WTC11 (cell line): ENCODE measurements around the gene PRMT6. TPM values are rescaled to one million over a fixed set of nuclear protein-coding genes. Genes with fewer than 3 reads are reported as not detected.
"Not testable (repeated sequence)": the region's sequence is repeated elsewhere in the genome, so short reads cannot be mapped to it uniquely, and the experiment has no call there.

Source experiments
- ATAC-seq: fragments of 200-7000 bp; cut with Tn5 transposase; 2 replicates; pipeline ENCODE4 v1.10.0; 2021; ENCODE audit warnings: mild to moderate bottlenecking, moderate library complexity
- CTCF ChIA-PET: fragments of 300-600 bp; sonication (Branson Sonifier 250); formaldehyde crosslinking; loops from one replicate; lab custom pipeline; 2021; ENCODE audit warnings: antibody characterized with exemption; lab: Charles Lee
- POLR2A ChIA-PET: fragments of 350-600 bp; sonication (Branson Sonifier 250); formaldehyde crosslinking; loops from one replicate; lab custom pipeline; 2021; ENCODE audit warnings: antibody characterized with exemption; lab: Charles Lee
- DNase-seq: peaks from one replicate; pipeline ENCODE4 v3.0.0; 2021; ENCODE audit warnings: low spot score
- H3K27ac Mint-ChIP-seq: 2 replicates; pipeline ENCODE4 v1.8.0; 2021; ENCODE audit warnings: mixed read lengths
- H3K27me3 Mint-ChIP-seq: 2 replicates; pipeline ENCODE4 v1.8.0; 2021; ENCODE audit warnings: low read depth, mild to moderate bottlenecking, moderate library complexity, mixed read lengths
- H3K36me3 Mint-ChIP-seq: 2 replicates; pipeline ENCODE4 v1.8.0; 2021; ENCODE audit warnings: mixed read lengths
- H3K4me1 Mint-ChIP-seq: 2 replicates; pipeline ENCODE4 v1.8.0; 2022; ENCODE audit warnings: mixed read lengths
- H3K4me3 Mint-ChIP-seq: 2 replicates; pipeline ENCODE4 v1.8.0; 2021; ENCODE audit warnings: mild to moderate bottlenecking, moderate library complexity, mixed read lengths
- H3K9me3 Mint-ChIP-seq: 2 replicates; pipeline ENCODE4 v1.8.0; 2021; ENCODE audit warnings: mixed read lengths
- AR ChIP-seq: fragments of 250-450 bp; sonication (Bioruptor Pico); IDR thresholded peaks from 2 replicates; pipeline ENCODE4 v1.9.0; 2021; ENCODE audit warnings: mild to moderate bottlenecking
- CREB1 ChIP-seq: sonication (generic); formaldehyde crosslinking; IDR thresholded peaks from 2 replicates; pipeline ENCODE4 v1.8.0; 2023; ENCODE audit warnings: mild to moderate bottlenecking, missing genetic modification reagents
- E2F5 ChIP-seq: sonication (generic); formaldehyde crosslinking; IDR thresholded peaks from 2 replicates; pipeline ENCODE4 v1.8.1; 2022; ENCODE audit warnings: mild to moderate bottlenecking, moderate library complexity, missing genetic modification reagents
- ELF4 ChIP-seq: sonication (generic); formaldehyde crosslinking; IDR thresholded peaks from 2 replicates; pipeline ENCODE4 v1.8.1; 2022; ENCODE audit warnings: low read depth, mild to moderate bottlenecking, moderate library complexity, missing genetic modification reagents
- HMGA2 ChIP-seq: fragments of 250-450 bp; sonication (Bioruptor Pico); IDR thresholded peaks from 2 replicates; pipeline ENCODE4 v1.4.0; 2021; ENCODE audit warnings: mild to moderate bottlenecking, moderate library complexity
- HMGXB4 ChIP-seq: sonication (generic); formaldehyde crosslinking; IDR thresholded peaks from 2 replicates; pipeline ENCODE4 v1.8.1; 2023; ENCODE audit warnings: mild to moderate bottlenecking, moderate library complexity, missing genetic modification reagents
- IRF2 ChIP-seq: sonication (generic); formaldehyde crosslinking; IDR thresholded peaks from 2 replicates; pipeline ENCODE4 v1.8.0; 2022; ENCODE audit warnings: low read depth, missing genetic modification reagents, borderline replicate concordance
- KAT7 ChIP-seq: sonication (generic); formaldehyde crosslinking; IDR thresholded peaks from 2 replicates; pipeline ENCODE4 v1.8.1; 2023; ENCODE audit warnings: missing genetic modification reagents, mild to moderate bottlenecking, borderline replicate concordance
- OVOL2 ChIP-seq: fragments of 250-450 bp; sonication (Bioruptor Pico); IDR thresholded peaks from 2 replicates; pipeline ENCODE4 v1.9.0; 2021; ENCODE audit warnings: mild to moderate bottlenecking, borderline replicate concordance
- PRDM15 ChIP-seq: sonication (generic); formaldehyde crosslinking; IDR thresholded peaks from 2 replicates; pipeline ENCODE4 v1.8.0; 2022; ENCODE audit warnings: missing genetic modification reagents
- RELA ChIP-seq: sonication (generic); formaldehyde crosslinking; IDR thresholded peaks from 2 replicates; pipeline ENCODE4 v1.8.1; 2022; ENCODE audit warnings: missing genetic modification reagents, mild to moderate bottlenecking, borderline replicate concordance
- SMAD4 ChIP-seq: sonication (generic); formaldehyde crosslinking; IDR thresholded peaks from 2 replicates; pipeline ENCODE4 v1.8.0; 2022; ENCODE audit warnings: mild to moderate bottlenecking, missing genetic modification reagents
- SOX15 ChIP-seq: fragments of 250-450 bp; sonication (Bioruptor Pico); IDR thresholded peaks from 2 replicates; pipeline ENCODE4 v1.9.0; 2021; ENCODE audit warnings: mild to moderate bottlenecking
- TEAD4 ChIP-seq: sonication (generic); formaldehyde crosslinking; IDR thresholded peaks from 2 replicates; pipeline ENCODE4 v1.8.0; 2022; ENCODE audit warnings: mild to moderate bottlenecking, missing genetic modification reagents
- ZNF138 ChIP-seq: sonication (generic); formaldehyde crosslinking; conservative IDR thresholded peaks from 2 replicates; pipeline ENCODE4 v1.8.1; 2022; ENCODE audit warnings: mild to moderate bottlenecking, moderate library complexity, missing genetic modification reagents
- ZNF396 ChIP-seq: fragments of 250-450 bp; sonication (Bioruptor Pico); IDR thresholded peaks from 2 replicates; pipeline ENCODE4 v1.8.0; 2021; ENCODE audit warnings: mild to moderate bottlenecking, moderate library complexity, borderline replicate concordance
- total RNA-seq: library from RNA; stranded (reverse); gene quantifications from 3 replicates; pipeline ENCODE4 v1.2.3, GENCODE V29; 2021

Gene PRMT6
- total RNA-seq, 1 experiment from 2014 or later: 30.7 TPM

- Mint-ChIP-seq H3K27ac (no peak overlapping the region), H3K27me3 (no peaks in the 10 kb centered on the region), H3K9me3 (peaks cover 35% of the 10 kb centered on the region), H3K36me3 (peaks cover 19% of the 10 kb centered on the region), H3K4me3 (no peak overlapping the region), H3K4me1 (peaks cover 4% of the 10 kb centered on the region)
- TF ChIP-seq CREB1 (CRISPR knock-in tag) (no peak), AR (CRISPR knock-in tag) (no peak), HMGXB4 (CRISPR knock-in tag) (no peak), OVOL2 (CRISPR knock-in tag) (no peak), SMAD4 (no peak), SOX15 (CRISPR knock-in tag) (no peak), ZNF396 (CRISPR knock-in tag) (no peak), KAT7 (CRISPR knock-in tag) (no peak), ELF4 (CRISPR knock-in tag) (no peak), ZNF138 (no peak), TEAD4 (CRISPR knock-in tag) (no peak), RELA (CRISPR knock-in tag) (no peak), HMGA2 (CRISPR knock-in tag) (no peak), E2F5 (CRISPR knock-in tag) (no peak), PRDM15 (CRISPR knock-in tag) (no peak), IRF2 (no peak)
- ATAC-seq: no peak
- no peak for DNase-seq
- POLR2A ChIA-PET: no interaction called here
- CTCF ChIA-PET: no interaction called here
These were observed 5.2 kb upstream of the PRMT6 start for GRCh38 chr1:107051266-107051665.

GRCh38 chr1:107055919-107056425, 502 bp upstream of the PRMT6 start:
- peak overlapping the region; percentile 90 for H3K4me3 Mint-ChIP-seq

More at GRCh38 chr1:107055919-107056425, 502 bp upstream of the PRMT6 start:
- DNase-seq, ATAC-seq, H3K9me3 Mint-ChIP-seq, H3K36me3 Mint-ChIP-seq, H3K27me3 Mint-ChIP-seq: not testable (repeated sequence)
- ChIA-PET POLR2A (interaction anchor here (1.2 to 1.8 kb wide), 2 partner anchors 75 to 84 kb away, joined by 4 to 10 read pairs; no protein-coding TSS in a partner anchor), CTCF (interaction anchor here (1.9 to 2.0 kb wide), 2 partner anchors 84 to 86 kb away, joined by 5 to 14 read pairs; partner anchors contain the start of gene NTNG1)
- Mint-ChIP-seq H3K27ac (peak overlapping the region; percentile 91), H3K4me1 (peaks cover 26% of the 10 kb centered on the region)
